ENCODE data around the gene TTC28. TPM values are rescaled to one million over a fixed set of nuclear protein-coding genes. Genes with fewer than 3 reads are reported as not detected.

The TTC28 gene
- total and polyA plus RNA-seq, 10 of the 15 experiments (the other 5 are each of a cell fraction or from before 2014, with no cell fraction given), result 0.15 to 8.4 (median 1.4) TPM

- no peak for TF ChIP-seq MTA2 (IDR thresholded peaks at IDR 0.05; ENCODE audit: low read depth)
- TF ChIP-seq MAX (IDR thresholded peaks at IDR 0.05; ENCODE audit: low read depth, low read length), result no peak
- TF ChIP-seq FOXM1 (IDR thresholded peaks at IDR 0.05; ENCODE audit: low read depth, low read length), result no peak
- no peak for TF ChIP-seq NKRF (conservative IDR thresholded peaks at IDR 0.05)
- no peak for TF ChIP-seq SMC3 (IDR thresholded peaks at IDR 0.05; ENCODE audit: borderline replicate concordance, low read length)
- no peak for TF ChIP-seq HDAC2 (IDR thresholded peaks at IDR 0.05)
- no peak for TF ChIP-seq EZH2 (IDR thresholded peaks at IDR 0.05; ENCODE audit: borderline replicate concordance, control insufficient read depth, low read depth, low read length)
Measured at GRCh38 chr22:27947448-27947847, 732.2 kb downstream of the TTC28 start (continued).

- ChIA-PET CTCF (no interaction called here), RAD21 (ENCODE audit: unreplicated experiment) (no interaction called here), POLR2A (no interaction called here), SMC1A (ENCODE audit: uncharacterized antibody, unreplicated experiment) (interaction anchor here (1.5 kb wide), 1 partner anchor 8 kb away, joined by 3 read pairs; no protein-coding TSS in a partner anchor)
- H4K20me1 ChIP-seq (ENCODE audit: control insufficient read depth, insufficient read depth), result no peaks in the 10 kb centered on the region; the same call in 1 of the 2 replicates
- H3K9ac ChIP-seq (ENCODE audit: control insufficient read depth, insufficient read depth, low read length), result no peak overlapping the region
- no peaks in the 10 kb centered on the region for H3K36me3 ChIP-seq (ENCODE audit: control insufficient read depth in 2 of 2, insufficient read depth in 2 of 2, low read length in 1 of 2)
- no peak overlapping the region for H3K27ac ChIP-seq (ENCODE audit: control insufficient read depth, insufficient read depth)
- no peak overlapping the region for H3K4me2 ChIP-seq (ENCODE audit: control insufficient read depth, insufficient read depth)
- no peak overlapping the region for H2AFZ ChIP-seq (ENCODE audit: control insufficient read depth, low read depth, low read length)
- H3K79me2 ChIP-seq (ENCODE audit: control insufficient read depth, insufficient read depth, low read length), result no peaks in the 10 kb centered on the region
- H3K27me3 ChIP-seq (replicated peaks in 1 of 2; ENCODE audit: control insufficient read depth in 2 of 2, insufficient read depth in 2 of 2, low read length in 1 of 2), result no peaks in the 10 kb centered on the region
- no peak for DNase-seq (ENCODE audit: low read depth, low spot score)
- in situ Hi-C loops (cut with MboI) (no loop called here), intact Hi-C loops (cut with micrococcal nuclease; ENCODE audit: unreplicated experiment) (no loop called here)
- H3K4me1 ChIP-seq (ENCODE audit: control insufficient read depth, insufficient read depth, low read length), result no peaks in the 10 kb centered on the region
- H3K4me3 ChIP-seq, result no peak overlapping the region
- no peak for FAIRE-seq
- ATAC-seq, result no peak
- no TSS peak for BruUV-seq (replicated peaks)
- no peaks in the 10 kb centered on the region for H3K9me3 ChIP-seq (replicated peaks; ENCODE audit: control insufficient read depth, insufficient read depth, low read length)
- no peak for TF ChIP-seq LARP7 (IDR thresholded peaks at IDR 0.05)
- no peak for TF ChIP-seq ZNF217 (IDR thresholded peaks at IDR 0.05)
- TF ChIP-seq BACH1 (IDR thresholded peaks at IDR 0.05; ENCODE audit: borderline replicate concordance), result no peak
- no peak for TF ChIP-seq SIX5 (IDR thresholded peaks at IDR 0.05; ENCODE audit: low read depth, low read length, severe bottlenecking)
- no peak for TF ChIP-seq PKNOX1 (IDR thresholded peaks at IDR 0.05)
- TF ChIP-seq NR2C2 (IDR thresholded peaks at IDR 0.05; ENCODE audit: borderline replicate concordance, control insufficient read depth, insufficient read length, low read depth), result no peak
- TF ChIP-seq TCF12 (IDR thresholded peaks at IDR 0.05; ENCODE audit: low read depth, low read length), result no peak
- no peak for TF ChIP-seq RFX5 (IDR thresholded peaks at IDR 0.05; ENCODE audit: low read depth, low read length)
- no peak for TF ChIP-seq EGR1 (IDR thresholded peaks at IDR 0.05; ENCODE audit: borderline replicate concordance in 1 of 2, low read depth in 2 of 2, low read length in 2 of 2)
- TF ChIP-seq CHD4 (IDR thresholded peaks at IDR 0.05), result no peak
- no peak for TF ChIP-seq YBX1 (IDR thresholded peaks at IDR 0.05)
- TF ChIP-seq SUPT20H (IDR thresholded peaks at IDR 0.05; ENCODE audit: borderline replicate concordance, control insufficient read depth, low read depth, low read length), result no peak
- no peak for TF ChIP-seq BMI1 (IDR thresholded peaks at IDR 0.05; ENCODE audit: borderline replicate concordance)
- TF ChIP-seq RBBP5 (conservative IDR thresholded peaks at IDR 0.05), result no peak
- TF ChIP-seq RELB (IDR thresholded peaks at IDR 0.05; ENCODE audit: low read depth), result no peak
Measured at GRCh38 chr22:27941143-27941542, 738.5 kb downstream of the TTC28 start.

All from GM12878 (cell line).